ENCODE results near the gene FSTL5. TPM values are rescaled to one million over a fixed set of nuclear protein-coding genes. Genes with fewer than 3 reads are reported as not detected.

FSTL5 gene
- total RNA-seq, 1 experiment from 2014 or later = not detected

DNA sequence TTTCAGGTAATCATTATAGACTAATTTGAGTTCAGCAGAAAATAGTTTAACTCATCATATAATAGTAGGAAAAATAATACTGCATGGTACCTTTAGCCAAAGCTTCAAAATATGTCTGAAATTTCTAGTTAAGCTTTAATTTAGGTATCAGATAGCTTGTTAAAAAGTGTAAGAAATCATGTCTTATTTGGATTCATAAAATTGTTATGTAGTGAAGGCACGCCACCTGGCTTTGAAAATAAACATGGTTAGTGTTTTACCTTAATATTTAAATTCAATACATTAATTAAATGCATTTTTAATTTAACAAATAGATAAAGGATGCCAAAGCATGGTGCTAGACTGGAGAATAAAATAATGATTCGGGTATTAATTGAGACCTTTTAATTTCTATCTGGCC lies 211.4 kb downstream of the FSTL5 start:
- no peak overlapping the region for H3K14ac ChIP-seq (ENCODE audit: insufficient read depth, low read length)
- no peaks in the 10 kb centered on the region for H3K36me3 Mint-ChIP-seq (ENCODE audit: insufficient read depth in 1 of 3, low read depth in 3 of 3)
- WGBS (ENCODE audit: extremely low coverage, insufficient read length, low lambda C conversion rate) = no CpG with 5 or more reads among the region's 2 CpGs
- no peak overlapping the region for H3K4me3 Mint-ChIP-seq
- no peak overlapping the region for H3K27ac Mint-ChIP-seq
- H3K4ac ChIP-seq (ENCODE audit: low read depth, low read length) = no peak overlapping the region
- H3K9me3 ChIP-seq (ENCODE audit: control insufficient read depth, low read depth, low read length) = no peaks in the 10 kb centered on the region
- H3K27me3 Mint-ChIP-seq (ENCODE audit: low read depth) = no peaks in the 10 kb centered on the region
- H3K23me2 ChIP-seq (ENCODE audit: insufficient read length, low read depth, low read length, poor library complexity, severe bottlenecking) = no peaks in the 10 kb centered on the region
- no peaks in the 10 kb centered on the region for H3K79me2 ChIP-seq (ENCODE audit: insufficient read depth, low read length)
- no peak overlapping the region for H3K56ac ChIP-seq (ENCODE audit: insufficient read length, low read depth, low read length)
- H2AFZ ChIP-seq (ENCODE audit: low read length) = no peak overlapping the region
- peaks cover 0 to 2% of the 10 kb centered on the region in 2 experiments; a peak in 1 of 5 replicates for H3K9me3 Mint-ChIP-seq
- no peaks in the 10 kb centered on the region for H4K20me1 ChIP-seq (ENCODE audit: control insufficient read depth, insufficient read depth, insufficient read length)
- no peak overlapping the region for H2AK5ac ChIP-seq (ENCODE audit: insufficient read length, low read length)
- no peaks in the 10 kb centered on the region for H3K79me1 ChIP-seq (ENCODE audit: insufficient read depth, low read depth, low read length, poor library complexity, severe bottlenecking)
- H4K8ac ChIP-seq (replicated peaks; ENCODE audit: insufficient read length, low read depth, low read length) = no peak overlapping the region
- TF ChIP-seq, protein P1, sequence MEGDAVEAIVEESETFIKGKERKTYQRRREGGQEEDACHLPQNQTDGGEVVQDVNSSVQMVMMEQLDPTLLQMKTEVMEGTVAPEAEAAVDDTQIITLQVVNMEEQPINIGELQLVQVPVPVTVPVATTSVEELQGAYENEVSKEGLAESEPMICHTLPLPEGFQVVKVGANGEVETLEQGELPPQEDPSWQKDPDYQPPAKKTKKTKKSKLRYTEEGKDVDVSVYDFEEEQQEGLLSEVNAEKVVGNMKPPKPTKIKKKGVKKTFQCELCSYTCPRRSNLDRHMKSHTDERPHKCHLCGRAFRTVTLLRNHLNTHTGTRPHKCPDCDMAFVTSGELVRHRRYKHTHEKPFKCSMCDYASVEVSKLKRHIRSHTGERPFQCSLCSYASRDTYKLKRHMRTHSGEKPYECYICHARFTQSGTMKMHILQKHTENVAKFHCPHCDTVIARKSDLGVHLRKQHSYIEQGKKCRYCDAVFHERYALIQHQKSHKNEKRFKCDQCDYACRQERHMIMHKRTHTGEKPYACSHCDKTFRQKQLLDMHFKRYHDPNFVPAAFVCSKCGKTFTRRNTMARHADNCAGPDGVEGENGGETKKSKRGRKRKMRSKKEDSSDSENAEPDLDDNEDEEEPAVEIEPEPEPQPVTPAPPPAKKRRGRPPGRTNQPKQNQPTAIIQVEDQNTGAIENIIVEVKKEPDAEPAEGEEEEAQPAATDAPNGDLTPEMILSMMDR (conservative IDR thresholded peaks at IDR 0.05) = no peak
- H3K4me1 ChIP-seq (ENCODE audit: insufficient read depth, low read length) = no peaks in the 10 kb centered on the region
- no peak overlapping the region for H2BK12ac ChIP-seq (ENCODE audit: insufficient read length, low read depth, low read length)
- no peak overlapping the region for H2BK15ac ChIP-seq (ENCODE audit: low read depth, low read length)
- no peak overlapping the region for H3T11ph ChIP-seq (ENCODE audit: low read length)
- peaks cover 4 to 8% of the 10 kb centered on the region in 2 experiments; a peak in 3 of 4 replicates for H3K4me1 Mint-ChIP-seq
- no peak overlapping the region for H3K18ac ChIP-seq (ENCODE audit: insufficient read length, low read depth, low read length)
- H2BK5ac ChIP-seq (ENCODE audit: insufficient read length, low read length) = no peak overlapping the region
- no peak overlapping the region for H2BK120ac ChIP-seq (ENCODE audit: low read depth, low read length, poor library complexity, severe bottlenecking)
- no peak overlapping the region for H3K23ac ChIP-seq (ENCODE audit: insufficient read length, low read depth, low read length)
- no peak overlapping the region for H3K4me2 ChIP-seq (ENCODE audit: insufficient read depth, insufficient read length, low read length)
- H4K5ac ChIP-seq (ENCODE audit: insufficient read length, low read depth, low read length) = no peak overlapping the region
- no peak for DNase-seq
- H4K91ac ChIP-seq (ENCODE audit: insufficient read length, low read depth, low read length) = no peak overlapping the region
- H3K9ac ChIP-seq (ENCODE audit: extremely low read depth, insufficient read length, low read length) = no peak overlapping the region
- H3K27ac ChIP-seq (ENCODE audit: insufficient read length, low read depth, low read length) = no peak overlapping the region
- no peaks in the 10 kb centered on the region for H3K27me3 ChIP-seq (ENCODE audit: insufficient read depth, low read length)
- no peak overlapping the region for H2BK20ac ChIP-seq (ENCODE audit: low read depth, low read length, poor library complexity, severe bottlenecking)

Measured in H9 (cell line).